ENCODE measurements around the gene NDUFAB1.

- no peak for TF ChIP-seq CTCF (IDR thresholded peaks at IDR 0.05 in 4 of 5, conservative IDR thresholded peaks at IDR 0.05 in 1 of 5)
- TF ChIP-seq POLR2A (IDR thresholded peaks at IDR 0.05), result no peak
These were observed 15.8 kb upstream of the NDUFAB1 start for GRCh38 chr16:23611936-23612335.

All from gastrocnemius medialis (tissue), 4 donors.